Activated CD8-positive, alpha-beta T cell treated with anti-CD3 and anti-CD28 coated beads for 36 hours (primary cell): ENCODE data around the gene NF1. TPM values are rescaled to one million over a fixed set of nuclear protein-coding genes. Genes with fewer than 3 reads are reported as not detected.
A peak's percentile ranks its signal among the peaks of the same experiment; 100 is the strongest.

Source experiments
- ATAC-seq: fragments of 200-7000 bp; cut with Tn5 transposase; one replicate; pipeline ENCODE4 v1.10.0; 2021; ENCODE audit warnings: mild to moderate bottlenecking, moderate library complexity
- CTCF ChIA-PET: fragments of 350-600 bp; sonication (Branson Sonifier 250); formaldehyde crosslinking; loops from one replicate; lab custom pipeline; 2021; ENCODE audit warnings: antibody characterized with exemption; lab: Charles Lee
- POLR2A ChIA-PET: fragments of 350-600 bp; sonication (Branson Sonifier 250); formaldehyde crosslinking; loops from one replicate; lab custom pipeline; 2021; ENCODE audit warnings: antibody characterized with exemption; lab: Charles Lee
- DNase-seq: peaks from one replicate; pipeline ENCODE4 v3.0.0-alpha.2; 2020
- H3K27ac Mint-ChIP-seq: one replicate; pipeline ENCODE4 v1.8.0; 2021; ENCODE audit warnings: mild to moderate bottlenecking, mixed read lengths
- H3K27me3 Mint-ChIP-seq: one replicate; pipeline ENCODE4 v1.8.0; 2021; ENCODE audit warnings: mixed read lengths
- H3K36me3 Mint-ChIP-seq: one replicate; pipeline ENCODE4 v1.8.0; 2021; ENCODE audit warnings: low read depth, mixed read lengths
- H3K4me1 Mint-ChIP-seq: one replicate; pipeline ENCODE4 v1.8.0; 2021; ENCODE audit warnings: low read depth, mixed read lengths
- H3K4me3 Mint-ChIP-seq: one replicate; pipeline ENCODE4 v1.8.0; 2021; ENCODE audit warnings: mild to moderate bottlenecking, moderate library complexity, mixed read lengths
- H3K9me3 Mint-ChIP-seq: one replicate; pipeline ENCODE4 v1.8.0; 2021; ENCODE audit warnings: mixed read lengths
- CTCF ChIP-seq: fragments of 200-600 bp; IDR thresholded peaks from one replicate; pipeline ENCODE4 v1.8.0; 2022; ENCODE audit warnings: antibody characterized with exemption, mild to moderate bottlenecking
- intact Hi-C: fragments of 100-400 bp; cut with micrococcal nuclease; formaldehyde crosslinking; loops from one replicate; pipeline ENCODE4 v1.10.0; 2022
- total RNA-seq, 2 experiments: library from RNA; stranded (reverse); gene quantifications; one replicate each; pipeline ENCODE4 v1.2.3, GENCODE V29; 2021

NF1 gene
- total RNA-seq, 2 experiments from 2014 or later = 19.4 to 20.1 TPM

GRCh38 chr17:31369266-31369665 is 274.5 kb downstream of the NF1 start:
- Mint-ChIP-seq H3K4me3 (no peak overlapping the region), H3K27ac (no peak overlapping the region), H3K27me3 (no peaks in the 10 kb centered on the region), H3K4me1 (peaks cover 22% of the 10 kb centered on the region), H3K36me3 (peaks cover 2% of the 10 kb centered on the region), H3K9me3 (no peaks in the 10 kb centered on the region)
- no peak for TF ChIP-seq CTCF
- ChIA-PET CTCF (interaction anchor here (0.7 to 1.5 kb wide), 5 partner anchors 20 to 160 kb away, joined by 3 to 5 read pairs (median 3); no protein-coding TSS in a partner anchor), POLR2A (interaction anchor here (0.6 to 1.2 kb wide), 2 partner anchors 21 to 311 kb away, joined by 3 read pairs; no protein-coding TSS in a partner anchor)
- intact Hi-C loops = no loop called here
- ATAC-seq (no peak), DNase-seq (no peak)

GRCh38 chr17:31371511-31372097 is 276.8 kb downstream of the NF1 start:
- no peaks in the 10 kb centered on the region for H3K9me3 Mint-ChIP-seq
- peaks cover 4% of the 10 kb centered on the region for H3K36me3 Mint-ChIP-seq
- no peak for ATAC-seq
- POLR2A ChIA-PET = interaction anchor here (0.5 to 0.6 kb wide), 2 partner anchors 56 to 253 kb away, joined by 3 read pairs; no protein-coding TSS in a partner anchor
- no peak overlapping the region for H3K4me3 Mint-ChIP-seq
- no peak for DNase-seq
- peaks cover 22% of the 10 kb centered on the region for H3K4me1 Mint-ChIP-seq
- TF ChIP-seq CTCF = no peak
- intact Hi-C loops = no loop called here
- H3K27me3 Mint-ChIP-seq = no peaks in the 10 kb centered on the region
- no peak overlapping the region for H3K27ac Mint-ChIP-seq
- CTCF ChIA-PET = interaction anchor here (1.0 to 2.9 kb wide), 12 partner anchors 8 to 355 kb away, joined by 3 to 20 read pairs (median 4); no protein-coding TSS in a partner anchor

- ChIA-PET POLR2A (interaction anchor here (1.1 kb wide), 1 partner anchor 62 kb away, joined by 3 read pairs; no protein-coding TSS in a partner anchor), CTCF (interaction anchor here (0.6 to 2.9 kb wide), 24 partner anchors 9 to 357 kb away, joined by 3 to 20 read pairs (median 4); partner anchors contain the start of genes EVI2A and EVI2B)
These were observed 278.6 kb downstream of the NF1 start for GRCh38 chr17:31373150-31374093.

GRCh38 chr17:31374094-31374447 is 279.3 kb downstream of the NF1 start:
- DNase-seq = no peak
- H3K27ac Mint-ChIP-seq = no peak overlapping the region
- ChIA-PET CTCF (interaction anchor here (1.2 to 2.9 kb wide), 5 partner anchors 108 to 396 kb away, joined by 3 to 18 read pairs (median 3); no protein-coding TSS in a partner anchor), POLR2A (interaction anchor here (1.1 kb wide), 1 partner anchor 62 kb away, joined by 3 read pairs; no protein-coding TSS in a partner anchor)
- intact Hi-C loops = no loop called here
- peaks cover 4% of the 10 kb centered on the region for H3K36me3 Mint-ChIP-seq
- ATAC-seq = no peak
- H3K4me3 Mint-ChIP-seq = no peak overlapping the region
- peaks cover 22% of the 10 kb centered on the region for H3K4me1 Mint-ChIP-seq
- H3K27me3 Mint-ChIP-seq = no peaks in the 10 kb centered on the region
- TF ChIP-seq CTCF = no peak
- no peaks in the 10 kb centered on the region for H3K9me3 Mint-ChIP-seq

More at GRCh38 chr17:31373150-31374093, 278.6 kb downstream of the NF1 start:
- Mint-ChIP-seq H3K27ac (no peak overlapping the region), H3K4me1 (peaks cover 22% of the 10 kb centered on the region), H3K9me3 (no peaks in the 10 kb centered on the region), H3K27me3 (no peaks in the 10 kb centered on the region), H3K36me3 (peaks cover 4% of the 10 kb centered on the region), H3K4me3 (no peak overlapping the region)
- ATAC-seq (peak; percentile 79), DNase-seq (peak; percentile 38)
- peak; percentile 77 for TF ChIP-seq CTCF
- intact Hi-C loops = no loop called here
